ENCODE results near the gene NFKBIA.
"Not testable (repeated sequence)": the region's sequence is repeated elsewhere in the genome, so short reads cannot be mapped to it uniquely, and the experiment has no call there.

NFKBIA gene, protein sequence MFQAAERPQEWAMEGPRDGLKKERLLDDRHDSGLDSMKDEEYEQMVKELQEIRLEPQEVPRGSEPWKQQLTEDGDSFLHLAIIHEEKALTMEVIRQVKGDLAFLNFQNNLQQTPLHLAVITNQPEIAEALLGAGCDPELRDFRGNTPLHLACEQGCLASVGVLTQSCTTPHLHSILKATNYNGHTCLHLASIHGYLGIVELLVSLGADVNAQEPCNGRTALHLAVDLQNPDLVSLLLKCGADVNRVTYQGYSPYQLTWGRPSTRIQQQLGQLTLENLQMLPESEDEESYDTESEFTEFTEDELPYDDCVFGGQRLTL

GRCh38 chr14:35404449-35405303 lies at the start of gene NFKBIA:
TSS of gene NFKBIA (minus strand) at chr14:35404749. CDS start at chr14:35404644, 105 bp downstream.
- peak; percentile 94 to 96 for DNase-seq (ENCODE audit: low read depth in 2 of 2)

- DNase-seq (ENCODE audit: low read depth in 2 of 2), result no peak
Observed at GRCh38 chr14:35446450-35446849, 41.9 kb upstream of the NFKBIA start.

GRCh38 chr14:35444104-35444503 lies 39.6 kb upstream of the NFKBIA start:
- no peak for DNase-seq (ENCODE audit: low read depth in 2 of 2)

DNA sequence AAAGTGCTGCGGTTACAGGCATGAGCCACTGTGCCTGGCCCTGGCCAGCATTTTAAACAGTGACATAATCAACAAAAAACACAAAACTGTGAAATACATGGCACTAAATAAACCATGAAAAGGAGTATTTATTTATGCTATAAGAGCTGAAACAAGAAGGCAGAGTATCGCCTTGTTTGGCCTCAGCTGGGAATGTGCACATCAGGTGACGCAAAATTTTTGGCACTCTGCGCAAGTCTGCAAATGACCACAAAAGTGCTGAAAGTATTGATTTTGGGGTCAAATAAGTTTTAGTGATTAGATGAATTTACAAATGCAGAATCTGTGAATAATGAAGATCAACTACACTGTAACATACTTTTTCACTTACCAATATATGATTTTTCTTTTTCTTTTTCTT lies 36.6 kb upstream of the NFKBIA start:
- DNase-seq (ENCODE audit: low read depth in 2 of 2), result no peak

GRCh38 chr14:35438910-35439713 lies 34.6 kb upstream of the NFKBIA start:
- DNase-seq (ENCODE audit: low read depth in 2 of 2), result no peak

DNA sequence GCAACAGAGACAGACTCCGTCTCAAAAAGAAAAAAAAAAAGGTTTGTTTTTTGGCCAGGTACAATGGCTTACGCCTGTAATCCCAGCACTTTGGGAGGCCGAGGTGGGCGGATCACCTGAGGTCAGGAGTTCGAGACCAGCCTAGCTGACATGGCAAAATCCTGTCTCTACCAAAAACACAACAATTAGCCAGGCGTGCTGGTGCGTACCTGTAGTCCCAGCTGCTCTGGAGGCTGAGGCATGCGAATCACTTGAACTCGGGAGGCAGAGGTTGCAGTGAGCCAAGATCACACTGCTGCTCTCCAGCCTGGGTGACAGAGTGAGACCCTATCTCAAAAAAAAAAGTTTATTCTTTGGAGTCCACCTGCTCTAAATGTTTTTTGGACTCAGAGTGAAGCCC lies 33.9 kb upstream of the NFKBIA start:
- DNase-seq (ENCODE audit: low read depth in 2 of 2), result not testable (repeated sequence)

GRCh38 chr14:35435177-35435576 lies 30.6 kb upstream of the NFKBIA start:
- DNase-seq (ENCODE audit: low read depth in 2 of 2), result no peak

DNA sequence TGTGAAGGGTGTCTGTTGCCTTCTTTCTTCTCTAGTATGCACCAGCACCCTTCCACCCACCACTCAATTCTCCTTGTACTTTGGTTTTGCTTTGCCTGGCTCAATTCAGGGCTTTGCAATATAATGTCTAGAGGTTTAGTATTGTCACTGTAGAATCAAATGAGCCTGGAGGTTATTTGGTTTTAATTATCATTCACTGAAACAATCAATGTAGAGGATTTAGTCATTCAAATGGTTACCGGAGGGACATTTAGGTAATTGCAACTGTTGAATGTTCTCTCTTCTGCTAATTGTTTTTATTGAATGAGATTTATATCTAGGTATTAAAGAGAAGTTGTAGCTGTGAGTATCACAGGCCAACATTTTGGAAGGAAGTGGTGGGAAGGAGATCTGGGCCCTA lies 29.3 kb upstream of the NFKBIA start:
- DNase-seq (ENCODE audit: low read depth in 2 of 2), result no peak

DNA sequence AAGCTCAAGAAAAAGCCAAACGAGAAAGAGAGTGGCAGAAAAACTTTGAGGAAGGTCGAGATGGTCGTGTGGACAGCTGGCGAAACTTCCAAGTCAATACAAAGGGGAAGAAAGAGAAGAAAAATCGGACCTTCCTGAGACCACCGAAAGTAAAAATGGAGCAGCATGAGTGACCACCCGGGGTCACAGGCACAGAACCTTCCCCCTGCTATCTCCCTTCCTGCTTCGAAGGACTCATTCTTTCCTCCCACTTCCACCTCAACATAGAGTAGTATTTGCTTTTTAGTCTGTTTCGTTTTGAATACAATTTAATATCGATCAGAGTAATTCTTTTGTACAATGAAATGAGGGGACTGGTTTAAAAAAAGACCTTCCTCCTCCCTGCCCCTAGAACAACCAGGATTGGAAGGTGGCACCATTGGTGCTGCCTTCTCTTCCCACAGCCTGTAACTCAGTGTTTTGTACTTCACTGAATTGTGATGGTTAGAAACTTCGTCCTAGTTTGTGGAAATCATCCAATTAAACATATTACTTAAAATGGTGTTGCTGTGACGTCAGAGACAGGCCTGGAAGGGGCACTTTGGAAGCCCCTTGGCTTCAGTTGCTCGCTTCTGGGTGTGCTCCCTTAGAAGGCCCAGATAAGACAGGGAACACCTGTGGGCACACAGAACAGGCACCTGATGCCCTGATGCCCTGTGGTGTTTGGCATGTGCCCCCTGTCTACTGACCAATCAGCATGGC lies 26.1 kb upstream of the NFKBIA start:
- DNase-seq (ENCODE audit: low read depth in 2 of 2), result no peak

DNA sequence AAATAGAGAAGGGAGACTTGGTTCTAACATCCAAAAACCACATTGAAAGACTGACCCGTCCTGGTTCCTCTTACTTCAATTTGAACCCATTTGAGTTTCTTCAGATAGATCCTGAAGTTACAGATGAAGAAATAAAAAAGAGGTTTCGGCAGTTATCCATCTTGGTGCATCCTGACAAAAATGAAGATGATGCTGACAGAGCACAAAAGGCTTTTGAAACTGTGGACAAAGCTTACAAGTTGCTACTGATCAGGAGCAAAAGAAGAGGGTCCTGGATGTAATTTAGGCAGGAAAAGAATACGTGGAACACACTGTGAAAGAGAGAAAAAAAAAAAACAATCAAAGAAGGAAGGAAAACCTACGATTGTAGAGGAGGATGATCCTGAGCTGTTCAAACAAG lies 25.4 kb upstream of the NFKBIA start:
- DNase-seq (ENCODE audit: low read depth in 2 of 2), result no peak

GRCh38 chr14:35425850-35426249 lies 21.3 kb upstream of the NFKBIA start:
- DNase-seq (ENCODE audit: low read depth in 2 of 2), result no peak

GRCh38 chr14:35423621-35424020 lies 19.1 kb upstream of the NFKBIA start:
- DNase-seq (ENCODE audit: low read depth in 2 of 2), result no peak

- no peak for DNase-seq (ENCODE audit: low read depth in 2 of 2)
Observed at GRCh38 chr14:35420036-35420811, 15.7 kb upstream of the NFKBIA start.

GRCh38 chr14:35419429-35419841 lies 14.9 kb upstream of the NFKBIA start:
- no peak for DNase-seq (ENCODE audit: low read depth in 2 of 2)

DNA sequence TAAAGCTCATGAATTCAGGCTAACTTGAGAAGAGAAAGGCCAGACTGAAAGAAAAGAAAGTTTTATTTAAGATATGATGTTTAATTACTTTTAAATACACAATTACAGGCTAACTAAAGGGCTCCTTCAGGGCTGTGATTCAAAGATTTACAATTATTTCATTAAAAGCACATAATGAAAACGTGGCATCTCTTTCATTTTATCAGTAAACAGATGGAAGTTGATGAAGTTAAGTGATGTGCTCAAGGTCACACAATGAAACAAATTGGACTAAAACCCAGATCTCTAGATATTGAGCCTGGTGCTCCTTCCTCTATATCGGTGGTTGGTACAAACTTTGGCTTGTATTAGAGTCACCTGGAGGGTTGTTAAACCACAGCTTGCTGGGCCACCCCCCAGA lies 13.5 kb upstream of the NFKBIA start:
- DNase-seq (ENCODE audit: low read depth in 2 of 2), result no peak

GRCh38 chr14:35416108-35416750 lies 11.7 kb upstream of the NFKBIA start:
- peak in 1 of 2 donors; percentile 66 for DNase-seq (ENCODE audit: low read depth in 2 of 2)

DNA sequence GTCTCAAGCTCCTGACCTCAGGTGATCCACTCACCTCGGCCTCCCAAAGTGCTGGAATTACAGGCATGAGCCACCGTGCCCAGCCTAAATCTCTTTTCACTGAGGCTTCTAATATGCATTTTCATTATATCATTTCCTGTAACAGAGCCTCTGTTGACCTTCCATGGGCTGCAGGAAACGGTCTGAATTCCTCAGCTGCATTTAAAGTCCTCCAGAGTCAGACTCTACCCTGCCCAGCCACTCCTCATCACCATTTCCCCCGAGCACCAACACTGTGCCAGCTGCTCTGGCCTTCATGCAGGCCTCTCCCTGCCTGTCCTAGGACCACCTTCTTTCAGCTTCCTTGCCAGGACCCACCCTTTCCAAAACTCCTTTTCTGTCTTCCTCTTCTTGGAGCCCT lies 9.8 kb upstream of the NFKBIA start:
- no peak for DNase-seq (ENCODE audit: low read depth in 2 of 2)

- no peak for DNase-seq (ENCODE audit: low read depth in 2 of 2)
Observed at GRCh38 chr14:35412272-35413056, 7.9 kb upstream of the NFKBIA start.

DNA sequence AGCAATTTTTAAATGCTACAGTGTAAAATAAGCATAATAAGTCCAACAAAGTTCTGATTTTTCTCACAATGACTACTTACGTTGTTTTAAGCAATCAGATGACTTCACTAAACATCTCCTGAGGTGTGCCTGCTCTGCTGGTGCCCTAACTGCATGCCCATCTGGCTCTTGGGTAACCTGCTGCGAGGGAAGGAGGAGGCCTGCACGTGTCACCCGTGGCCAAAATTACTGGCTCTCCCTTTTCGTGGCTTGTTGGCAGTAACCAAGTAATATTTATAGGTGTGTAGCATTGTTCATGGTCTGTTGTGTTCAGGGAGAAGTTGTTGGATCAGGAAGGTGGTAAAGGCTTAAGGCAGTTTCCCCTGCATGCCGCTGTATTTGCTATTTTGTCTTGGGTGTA lies 6.3 kb upstream of the NFKBIA start:
- DNase-seq (ENCODE audit: low read depth in 2 of 2), result no peak
